ENCODE data around the gene TNFRSF21.
"Not testable (repeated sequence)": the region's sequence is repeated elsewhere in the genome, so short reads cannot be mapped to it uniquely, and the experiment has no call there.

TNFRSF21 gene

GRCh38 chr6:47288267-47289090 is 21.2 kb downstream of the TNFRSF21 start:
- no peak for DNase-seq (ENCODE audit: low read depth in 2 of 2)

DNA sequence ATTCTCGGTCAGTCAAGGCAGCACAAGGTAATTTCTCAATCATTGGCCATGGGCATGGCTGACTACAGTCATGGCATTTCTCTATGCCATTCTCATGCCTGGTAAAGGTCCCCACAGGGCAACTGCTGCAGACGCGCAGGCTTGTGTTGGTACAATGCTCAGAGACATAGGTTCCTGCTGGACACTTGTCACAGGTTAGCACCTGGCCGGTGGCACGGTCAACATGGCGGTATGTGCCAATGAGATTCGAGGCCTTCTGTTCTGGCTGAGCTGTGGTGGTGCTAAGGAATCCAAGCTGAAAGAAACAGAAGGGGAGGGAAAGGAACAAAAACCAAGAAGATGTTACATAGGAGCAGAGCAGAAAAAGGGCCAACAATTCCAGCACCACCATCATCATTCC is 23.4 kb downstream of the TNFRSF21 start:
- no peak for DNase-seq (ENCODE audit: low read depth in 2 of 2)

- no peak for DNase-seq (ENCODE audit: low read depth in 2 of 2)
These were observed 25.7 kb downstream of the TNFRSF21 start for GRCh38 chr6:47283993-47284392.

DNA sequence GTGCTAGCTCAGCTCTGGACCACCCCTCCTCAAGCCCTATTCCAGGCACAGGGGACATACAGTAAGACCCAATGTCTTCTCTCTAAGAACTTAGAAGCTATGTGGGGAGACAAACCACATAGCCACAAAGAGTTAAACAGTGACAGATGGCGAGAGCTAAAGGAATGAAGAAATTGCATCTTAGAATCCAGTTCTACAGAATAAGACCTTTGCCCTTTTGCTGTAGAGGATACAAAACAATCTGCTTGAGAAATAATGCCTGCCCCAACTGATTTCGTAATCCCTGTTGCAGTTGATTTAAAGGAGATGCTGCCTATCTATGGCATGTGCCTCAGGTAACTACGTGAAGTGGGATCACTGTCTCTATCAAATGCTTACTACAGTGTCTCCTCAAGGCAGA is 31.2 kb downstream of the TNFRSF21 start:
- no peak for DNase-seq (ENCODE audit: low read depth in 2 of 2)

DNA sequence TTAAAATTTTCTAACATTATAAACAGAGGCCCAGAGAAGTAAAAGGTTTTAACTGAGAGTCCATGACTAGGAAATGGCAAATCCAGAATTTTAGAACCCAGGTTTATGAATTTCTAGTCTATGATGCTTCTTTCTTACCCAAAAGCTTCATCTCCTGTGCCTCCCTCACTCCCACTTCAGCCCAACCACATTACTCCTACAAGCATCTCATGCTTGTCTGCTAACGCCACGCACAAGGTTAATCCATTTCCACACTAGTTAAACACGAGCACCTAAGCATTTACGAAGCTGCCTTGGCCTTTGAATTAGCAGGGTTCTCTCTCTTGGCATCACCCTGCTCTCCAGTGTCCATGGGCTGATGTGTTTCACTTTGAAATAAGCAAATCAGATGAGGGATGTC is 32.0 kb downstream of the TNFRSF21 start:
- DNase-seq (ENCODE audit: low read depth in 2 of 2): no peak

- DNase-seq (ENCODE audit: low read depth in 2 of 2): no peak
These were observed 33.3 kb downstream of the TNFRSF21 start for GRCh38 chr6:47276377-47276776.

GRCh38 chr6:47275640-47276039 is 34.1 kb downstream of the TNFRSF21 start:
- no peak for DNase-seq (ENCODE audit: low read depth in 2 of 2)

DNA sequence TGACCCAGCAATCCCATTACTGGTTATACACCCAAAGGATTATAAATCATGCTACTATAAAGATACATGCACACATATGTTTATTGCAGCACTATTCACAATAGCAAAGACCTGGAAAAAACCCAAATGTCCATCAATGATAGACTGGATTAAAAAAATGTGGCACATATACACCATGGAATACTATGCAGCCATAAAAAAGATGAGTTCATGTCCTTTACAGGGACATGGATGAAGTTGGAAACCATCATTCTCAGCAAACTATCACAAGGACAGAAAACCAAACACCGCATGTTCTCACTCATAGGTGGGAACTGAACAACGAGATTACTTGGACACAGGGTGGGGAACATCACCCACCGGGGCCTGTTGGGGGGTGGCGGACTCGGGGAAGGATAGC is 34.6 kb downstream of the TNFRSF21 start:
- DNase-seq (ENCODE audit: low read depth in 2 of 2): not testable (repeated sequence)

- no peak for DNase-seq (ENCODE audit: low read depth in 2 of 2)
These were observed 41.0 kb downstream of the TNFRSF21 start for GRCh38 chr6:47268572-47269187.

GRCh38 chr6:47267301-47267700 is 42.4 kb downstream of the TNFRSF21 start:
- no peak for DNase-seq (ENCODE audit: low read depth in 2 of 2)

GRCh38 chr6:47265971-47266370 is 43.7 kb downstream of the TNFRSF21 start:
- no peak for DNase-seq (ENCODE audit: low read depth in 2 of 2)

DNA sequence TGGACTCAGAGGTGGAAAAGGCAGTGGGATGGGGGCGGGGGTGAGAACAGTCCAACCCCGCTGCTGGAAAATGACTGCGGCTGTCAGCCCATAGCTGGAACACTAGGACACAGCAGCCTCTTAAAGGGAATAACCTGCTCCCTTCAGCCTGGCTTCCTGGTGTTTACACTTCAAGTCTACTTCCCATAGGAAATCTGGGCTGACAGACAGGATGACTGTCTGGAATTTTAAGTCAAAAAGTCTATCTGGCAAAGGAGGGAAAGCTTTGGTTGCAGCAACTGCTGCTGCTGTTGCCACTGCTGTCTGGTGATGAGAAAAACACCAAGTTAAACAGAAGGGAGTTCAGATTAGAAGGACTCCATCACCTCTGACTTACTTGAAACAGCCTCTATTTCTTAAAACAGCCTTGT is 44.9 kb downstream of the TNFRSF21 start:
- no peak for DNase-seq (ENCODE audit: low read depth in 2 of 2)

- no peak for DNase-seq (ENCODE audit: low read depth in 2 of 2)
These were observed 46.4 kb downstream of the TNFRSF21 start for GRCh38 chr6:47263268-47263667.

DNA sequence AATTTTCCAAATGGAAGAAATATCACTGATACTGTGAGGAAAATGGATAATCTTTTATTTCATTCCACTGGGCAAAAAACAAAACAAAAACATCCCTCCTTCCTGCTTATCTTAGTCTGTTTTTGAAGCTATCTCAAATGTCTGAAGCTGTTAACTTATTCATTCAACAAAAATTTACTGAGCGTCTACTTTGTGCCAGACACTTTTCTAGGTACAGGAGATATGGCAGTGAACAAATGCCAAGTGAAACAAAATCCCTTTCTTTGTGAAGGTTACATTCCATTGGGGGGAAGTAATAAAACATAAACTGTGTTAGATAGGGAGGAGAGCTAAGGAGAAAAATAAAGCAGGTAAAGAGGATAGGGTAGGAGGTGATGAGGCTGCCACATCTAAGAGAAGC is 47.5 kb downstream of the TNFRSF21 start:
- no peak for DNase-seq (ENCODE audit: low read depth in 2 of 2)

- no peak for DNase-seq (ENCODE audit: low read depth in 2 of 2)
These were observed 48.5 kb downstream of the TNFRSF21 start for GRCh38 chr6:47261191-47261590.

GRCh38 chr6:47260021-47260420 is 49.7 kb downstream of the TNFRSF21 start:
- no peak for DNase-seq (ENCODE audit: low read depth in 2 of 2)

DNA sequence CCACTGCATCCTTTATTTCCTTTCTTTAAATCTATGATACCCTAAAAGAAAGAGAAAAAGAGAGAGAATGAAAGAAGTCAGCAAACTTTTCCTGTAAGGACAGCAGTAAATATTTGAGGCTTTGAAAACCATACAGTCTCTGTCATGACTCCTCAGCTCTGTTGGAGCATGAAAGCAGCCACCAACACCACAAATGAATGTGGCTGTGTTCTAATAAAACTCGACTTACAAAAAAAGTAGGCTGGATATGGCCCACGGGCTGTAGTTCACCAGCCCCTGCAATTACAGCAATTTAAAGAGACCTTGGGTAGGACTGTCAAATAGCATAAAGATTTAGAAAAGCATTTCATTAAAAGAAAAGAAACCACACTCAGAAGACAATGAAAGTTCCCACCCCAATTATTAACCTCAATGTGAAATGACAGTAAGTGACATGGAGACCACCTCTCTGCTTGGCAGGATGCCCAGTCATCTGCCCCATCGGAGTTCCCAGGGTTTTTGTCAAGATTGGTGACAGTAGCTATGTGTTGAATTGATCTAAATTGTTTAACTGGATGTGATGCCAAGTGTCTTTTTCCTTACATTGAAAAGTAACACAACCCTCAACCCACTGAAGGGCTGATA is 50.9 kb downstream of the TNFRSF21 start:
- DNase-seq (ENCODE audit: low read depth in 2 of 2): no peak

GRCh38 chr6:47256981-47257730 is 52.5 kb downstream of the TNFRSF21 start:
- DNase-seq (ENCODE audit: low read depth in 2 of 2): no peak

DNA sequence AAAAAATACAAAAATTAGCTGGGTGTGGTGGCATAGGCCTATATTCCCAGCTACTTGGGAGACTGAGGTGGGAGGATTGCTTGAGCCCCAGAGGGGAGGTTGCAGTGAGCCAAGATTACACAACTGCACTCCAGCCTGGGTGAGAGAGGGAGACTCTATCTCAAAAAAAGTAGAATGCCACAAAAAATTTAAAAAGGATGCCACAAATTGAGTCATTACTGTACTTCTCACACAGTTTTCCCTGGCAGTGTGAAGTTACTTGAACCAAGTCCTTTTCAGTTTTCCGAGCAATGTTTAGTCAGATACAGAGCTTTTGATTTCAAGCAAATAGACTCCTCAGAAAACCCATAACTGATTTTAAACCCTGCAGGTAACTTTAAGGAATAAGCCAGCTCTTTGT is 53.3 kb downstream of the TNFRSF21 start:
- DNase-seq (ENCODE audit: low read depth in 2 of 2): no peak

- no peak for DNase-seq (ENCODE audit: low read depth in 2 of 2)
These were observed 54.8 kb downstream of the TNFRSF21 start for GRCh38 chr6:47254906-47255305.

DNA sequence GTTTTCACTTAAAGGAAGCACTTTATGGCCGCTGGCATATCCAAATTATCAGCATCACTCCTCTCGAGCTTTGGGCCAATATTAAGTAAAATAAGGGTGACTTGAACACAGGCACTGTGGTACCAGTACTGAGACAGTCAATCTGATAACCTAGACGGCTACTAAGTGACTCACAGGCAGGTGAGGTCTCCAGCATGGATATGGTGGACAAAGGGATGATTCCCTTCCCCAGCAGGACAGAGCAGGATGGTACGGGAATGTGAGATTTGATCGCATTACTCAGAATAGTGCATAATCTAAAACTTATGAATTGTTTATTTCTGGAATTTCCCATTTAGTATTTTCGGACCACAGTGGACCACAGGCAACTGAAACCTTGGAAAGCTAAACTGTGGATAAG is 55.7 kb downstream of the TNFRSF21 start:
- DNase-seq (ENCODE audit: low read depth in 2 of 2): no peak

DNA sequence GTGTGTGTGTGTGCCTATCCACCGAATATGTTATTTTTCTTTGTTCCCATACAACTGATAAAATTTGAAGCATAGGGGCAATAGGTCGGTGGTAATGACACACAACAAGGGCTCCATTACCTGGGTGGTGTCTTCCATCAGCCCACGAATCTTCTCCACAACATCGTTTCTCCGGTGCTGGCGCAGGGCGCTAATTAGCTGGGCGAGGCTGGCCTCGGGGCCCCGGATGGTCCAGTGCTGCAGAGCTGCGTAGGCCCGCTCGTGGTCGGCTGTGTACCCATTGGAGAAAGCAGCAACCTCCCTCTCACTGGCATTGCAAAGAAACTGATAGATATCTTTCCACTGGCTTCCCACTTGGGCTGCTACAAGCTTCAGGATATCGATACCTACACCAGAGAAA is 56.6 kb downstream of the TNFRSF21 start:
- DNase-seq (ENCODE audit: low read depth in 2 of 2): no peak

Measured in activated CD4-positive, alpha-beta T cell treated with anti-CD3 and anti-CD28 coated beads for 24 hours (primary cell).